SU-DHL-6 (cell line): ENCODE data around the gene SPP1.

Experiments used
- H2AFZ ChIP-seq: fragments of 200-600 bp; sonication (generic); 2 replicates; pipeline ENCODE4 v1.6.1; 2014; ENCODE audit warnings: low read depth, mild to moderate bottlenecking, moderate library complexity, mixed read lengths, antibody characterized with exemption, low read length; ENCODE audit not compliant: severe bottlenecking
- H3F3A ChIP-seq: fragments of 200-600 bp; shearing (Covaris generic); 2 replicates; pipeline ENCODE4 v1.6.0; 2016; ENCODE audit warnings: antibody characterized with exemption, mild to moderate bottlenecking; ENCODE audit not compliant: insufficient read depth
- H3K27ac ChIP-seq: fragments of 200-600 bp; sonication (generic); 2 replicates; pipeline ENCODE4 v1.5.1; 2016; ENCODE audit warnings: low read depth, mild to moderate bottlenecking, low read length, moderate library complexity, mixed read lengths
- H3K27me3 ChIP-seq: fragments of 200-600 bp; sonication (generic), shearing (Covaris generic); 2 replicates; pipeline ENCODE4 v1.6.0; 2014; ENCODE audit warnings: mild to moderate bottlenecking, low read length
- H3K36me3 ChIP-seq: fragments of 200-600 bp; sonication (generic); 2 replicates; pipeline ENCODE4 v1.6.1; 2014; ENCODE audit warnings: mild to moderate bottlenecking, low read length, mixed read lengths
- H3K4me2 ChIP-seq: fragments of 300-600, 200-600 bp; shearing (Covaris generic), sonication (generic); 2 replicates; pipeline ENCODE4 v1.6.0; 2014; ENCODE audit warnings: low read length, low read depth, mild to moderate bottlenecking; ENCODE audit not compliant: poor library complexity, severe bottlenecking
- H3K4me3 ChIP-seq: fragments of 200-600 bp; sonication (generic); 2 replicates; pipeline ENCODE4 v1.5.1; 2014; ENCODE audit warnings: antibody characterized with exemption, low read length, mild to moderate bottlenecking, mixed read lengths; ENCODE audit not compliant: insufficient read depth, poor library complexity, severe bottlenecking
- H3K79me2 ChIP-seq: fragments of 200-600 bp; sonication (generic); 2 replicates; pipeline ENCODE4 v1.6.1; 2014; ENCODE audit warnings: mild to moderate bottlenecking, low read length, moderate library complexity; ENCODE audit not compliant: insufficient read depth
- H3K9ac ChIP-seq: fragments of 200-600 bp; sonication (generic); 2 replicates; pipeline ENCODE4 v1.7.0; 2014; ENCODE audit warnings: mild to moderate bottlenecking, low read length
- H3K9me2 ChIP-seq: fragments of 200-600 bp; sonication (generic); replicated peaks from 2 replicates; pipeline ENCODE4 v1.6.1; 2014; ENCODE audit warnings: low read length; ENCODE audit not compliant: insufficient read depth
- H3K9me3 ChIP-seq: fragments of 200-600 bp; sonication (generic); 2 replicates; pipeline ENCODE4 v1.6.1; 2014; ENCODE audit warnings: low read length, mixed read lengths; ENCODE audit not compliant: insufficient read depth
- H4K20me1 ChIP-seq: fragments of 200-600 bp; sonication (generic); 2 replicates; pipeline ENCODE4 v1.6.1; 2014; ENCODE audit warnings: low read depth, mild to moderate bottlenecking, antibody characterized with exemption, low read length, moderate library complexity, mixed read lengths
- EZH2phosphoT487 ChIP-seq: fragments of 200-600 bp; sonication (generic), shearing (Covaris generic); conservative IDR thresholded peaks from 2 replicates; pipeline ENCODE4 v1.6.1; 2018; ENCODE audit warnings: mild to moderate bottlenecking, antibody characterized with exemption, low read length, moderate library complexity, mixed read lengths
- TF ChIP-seq, protein P1 (sequence below): fragments of 200-600 bp; sonication (generic); IDR thresholded peaks from one replicate; pipeline ENCODE4 v1.5.1; 2017; ENCODE audit warnings: antibody characterized with exemption, mild to moderate bottlenecking, low read length, moderate library complexity; ENCODE audit not compliant: insufficient read depth, poor library complexity, severe bottlenecking

Gene SPP1

DNA sequence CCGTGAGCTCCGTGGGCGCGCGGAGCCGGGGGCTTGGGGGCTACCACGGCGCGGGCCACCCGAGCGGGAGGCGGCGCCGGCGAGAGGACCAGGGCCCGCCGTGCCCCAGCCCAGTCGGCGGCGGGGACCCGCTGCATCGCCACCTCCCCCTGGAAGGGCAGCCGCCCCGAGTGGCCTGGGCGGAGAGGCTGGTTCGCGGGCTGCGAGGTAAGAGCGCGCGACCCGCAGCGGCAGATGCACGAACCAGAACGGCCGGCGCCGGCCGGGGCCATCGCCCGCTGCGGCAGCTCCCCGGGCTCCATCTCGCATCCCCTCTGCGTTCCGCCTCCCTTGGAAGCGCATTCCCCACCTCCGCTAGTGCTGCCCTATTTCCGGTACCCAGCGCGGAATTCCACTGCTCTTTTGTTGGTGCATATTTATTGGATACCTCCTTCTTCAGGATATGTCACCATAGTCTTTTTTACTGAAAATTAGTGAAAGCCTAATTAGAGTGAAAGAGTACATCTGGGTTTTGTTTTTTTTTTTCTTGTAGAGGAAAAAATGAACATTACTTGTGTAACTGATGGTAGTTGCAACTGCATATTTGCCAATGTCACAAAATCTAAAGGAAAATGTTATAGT is 32.7 kb downstream of the SPP1 start:
- Histone ChIP-seq H3K4me3 (peak overlapping the region; percentile 50), H3K79me2 (no peaks in the 10 kb centered on the region)

DNA sequence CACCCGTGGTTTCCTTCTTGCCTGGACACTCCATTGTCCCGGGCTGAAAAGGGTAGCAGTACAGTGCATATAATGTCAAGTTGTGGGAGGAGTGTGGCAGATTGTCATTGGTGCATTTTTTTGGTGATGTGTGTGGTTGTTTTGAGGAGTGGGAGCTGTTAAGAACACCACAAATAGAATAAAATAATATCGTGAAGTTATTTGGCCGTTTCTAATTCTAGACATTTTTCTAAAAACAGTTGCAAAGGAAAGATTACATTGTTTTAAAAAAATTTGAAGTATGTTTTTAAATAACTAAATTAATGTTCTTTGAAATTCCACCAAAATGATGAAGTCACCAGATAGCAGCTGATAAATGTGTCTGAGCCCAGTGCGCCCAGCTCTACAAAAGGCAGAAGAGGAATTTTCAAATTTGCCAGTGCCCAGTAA is 33.2 kb downstream of the SPP1 start:
- no peaks in the 10 kb centered on the region for H3K9me2 ChIP-seq
- no peak for TF ChIP-seq EZH2phosphoT487
- TF ChIP-seq, protein P1, sequence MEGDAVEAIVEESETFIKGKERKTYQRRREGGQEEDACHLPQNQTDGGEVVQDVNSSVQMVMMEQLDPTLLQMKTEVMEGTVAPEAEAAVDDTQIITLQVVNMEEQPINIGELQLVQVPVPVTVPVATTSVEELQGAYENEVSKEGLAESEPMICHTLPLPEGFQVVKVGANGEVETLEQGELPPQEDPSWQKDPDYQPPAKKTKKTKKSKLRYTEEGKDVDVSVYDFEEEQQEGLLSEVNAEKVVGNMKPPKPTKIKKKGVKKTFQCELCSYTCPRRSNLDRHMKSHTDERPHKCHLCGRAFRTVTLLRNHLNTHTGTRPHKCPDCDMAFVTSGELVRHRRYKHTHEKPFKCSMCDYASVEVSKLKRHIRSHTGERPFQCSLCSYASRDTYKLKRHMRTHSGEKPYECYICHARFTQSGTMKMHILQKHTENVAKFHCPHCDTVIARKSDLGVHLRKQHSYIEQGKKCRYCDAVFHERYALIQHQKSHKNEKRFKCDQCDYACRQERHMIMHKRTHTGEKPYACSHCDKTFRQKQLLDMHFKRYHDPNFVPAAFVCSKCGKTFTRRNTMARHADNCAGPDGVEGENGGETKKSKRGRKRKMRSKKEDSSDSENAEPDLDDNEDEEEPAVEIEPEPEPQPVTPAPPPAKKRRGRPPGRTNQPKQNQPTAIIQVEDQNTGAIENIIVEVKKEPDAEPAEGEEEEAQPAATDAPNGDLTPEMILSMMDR: no peak
- peak overlapping the region; percentile 50 for H3K4me3 ChIP-seq
- 0 out of 2 replicates have a peak overlapping the region, but pooled peaks have one; percentile 54 for H3K9ac ChIP-seq
- H3K79me2 ChIP-seq: no peaks in the 10 kb centered on the region
- no peaks in the 10 kb centered on the region for H3F3A ChIP-seq
- H4K20me1 ChIP-seq: no peaks in the 10 kb centered on the region
- H3K36me3 ChIP-seq: no peaks in the 10 kb centered on the region
- no peak overlapping the region for H3K27ac ChIP-seq
- H2AFZ ChIP-seq: no peak overlapping the region
- H3K9me3 ChIP-seq: no peaks in the 10 kb centered on the region
- H3K27me3 ChIP-seq: no peaks in the 10 kb centered on the region
- peak overlapping the region; percentile 57 for H3K4me2 ChIP-seq

More for the DNA sequence above, 32.7 kb downstream of the SPP1 start:
- Histone ChIP-seq H3K9me3 (no peaks in the 10 kb centered on the region), H4K20me1 (no peaks in the 10 kb centered on the region), H3K4me2 (peak overlapping the region; percentile 57), H3F3A (no peaks in the 10 kb centered on the region), H2AFZ (no peak overlapping the region), H3K9me2 (no peaks in the 10 kb centered on the region), H3K27ac (no peak overlapping the region), H3K9ac (peak overlapping the region; percentile 54), H3K27me3 (no peaks in the 10 kb centered on the region), H3K36me3 (no peaks in the 10 kb centered on the region)
- TF ChIP-seq EZH2phosphoT487: no peak
- TF ChIP-seq, protein P1: no peak

DNA sequence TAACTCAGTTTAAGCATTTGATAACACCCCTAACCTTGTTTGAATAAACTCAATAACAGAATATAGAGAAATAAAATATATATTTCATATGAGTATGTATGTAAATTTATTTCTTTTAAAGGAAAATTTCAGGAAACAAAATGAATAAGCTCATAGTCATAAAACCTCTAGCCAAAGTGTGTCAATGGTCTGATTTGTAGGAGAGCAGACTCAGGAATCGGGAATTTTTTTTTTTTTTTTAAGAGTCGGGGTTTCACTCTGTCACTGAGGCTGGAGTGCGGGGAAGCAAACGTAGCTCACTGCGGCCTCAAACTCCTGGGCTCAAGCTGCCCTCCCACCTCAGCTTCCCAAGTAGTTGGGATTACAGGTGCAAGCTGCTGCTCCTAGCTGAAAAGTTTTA is 34.4 kb downstream of the SPP1 start:
- H3K36me3 ChIP-seq: no peaks in the 10 kb centered on the region
- no peaks in the 10 kb centered on the region for H4K20me1 ChIP-seq
- no peaks in the 10 kb centered on the region for H3K79me2 ChIP-seq
- H3K4me2 ChIP-seq: no peak overlapping the region
- H3K9me2 ChIP-seq: no peaks in the 10 kb centered on the region
- no peak overlapping the region for H3K4me3 ChIP-seq
- no peak overlapping the region for H3K9ac ChIP-seq
- no peak overlapping the region for H3K27ac ChIP-seq
- no peak overlapping the region for H2AFZ ChIP-seq
- no peaks in the 10 kb centered on the region for H3K27me3 ChIP-seq
- H3F3A ChIP-seq: no peaks in the 10 kb centered on the region
- no peaks in the 10 kb centered on the region for H3K9me3 ChIP-seq
- TF ChIP-seq, protein P1: no peak
- TF ChIP-seq EZH2phosphoT487: no peak
